ENCODE measurements around the gene CCDC69.
"Not testable (repeated sequence)": the region's sequence is repeated elsewhere in the genome, so short reads cannot be mapped to it uniquely, and the experiment has no call there.

Gene CCDC69

GRCh38 chr5:151180291-151180690, 43.6 kb downstream of the CCDC69 start:
- Mint-ChIP-seq H3K27me3 (no peaks in the 10 kb centered on the region), H3K27ac (peak overlapping the region; percentile 84), H3K4me1 (ENCODE audit: low read depth) (peaks cover 14% of the 10 kb centered on the region), H3K4me3 (no peak overlapping the region), H3K9me3 (ENCODE audit: low read depth) (no peaks in the 10 kb centered on the region), H3K36me3 (peaks cover 9% of the 10 kb centered on the region)

GRCh38 chr5:151179489-151179840, 44.4 kb downstream of the CCDC69 start:
- Mint-ChIP-seq H3K4me3 (no peak overlapping the region), H3K4me1 (ENCODE audit: low read depth) (peaks cover 15% of the 10 kb centered on the region), H3K36me3 (peaks cover 9% of the 10 kb centered on the region), H3K27me3 (no peaks in the 10 kb centered on the region), H3K9me3 (ENCODE audit: low read depth) (no peaks in the 10 kb centered on the region), H3K27ac (peak overlapping the region; percentile 84)

GRCh38 chr5:151178777-151179488, 45.0 kb downstream of the CCDC69 start:
- Mint-ChIP-seq H3K27ac (peak overlapping the region; percentile 84), H3K27me3 (no peaks in the 10 kb centered on the region), H3K4me1 (ENCODE audit: low read depth) (peaks cover 16% of the 10 kb centered on the region), H3K4me3 (no peak overlapping the region), H3K9me3 (ENCODE audit: low read depth) (no peaks in the 10 kb centered on the region), H3K36me3 (peaks cover 9% of the 10 kb centered on the region)

GRCh38 chr5:151178372-151178771, 45.5 kb downstream of the CCDC69 start:
- Mint-ChIP-seq H3K27ac (peak overlapping the region; percentile 84), H3K36me3 (peaks cover 9% of the 10 kb centered on the region), H3K4me1 (ENCODE audit: low read depth) (peaks cover 13% of the 10 kb centered on the region), H3K27me3 (no peaks in the 10 kb centered on the region), H3K9me3 (ENCODE audit: low read depth) (no peaks in the 10 kb centered on the region), H3K4me3 (no peak overlapping the region)

- not testable (repeated sequence) for H3K4me3 Mint-ChIP-seq; H3K27ac Mint-ChIP-seq; H3K9me3 Mint-ChIP-seq (ENCODE audit: low read depth); H3K36me3 Mint-ChIP-seq; H3K27me3 Mint-ChIP-seq
- peaks cover 21% of the 10 kb centered on the region for H3K4me1 Mint-ChIP-seq (ENCODE audit: low read depth)
Observed at GRCh38 chr5:151176268-151176667, 47.6 kb downstream of the CCDC69 start.

- Mint-ChIP-seq H3K4me1 (ENCODE audit: low read depth) (peaks cover 29% of the 10 kb centered on the region), H3K4me3 (no peak overlapping the region), H3K27me3 (no peaks in the 10 kb centered on the region), H3K9me3 (ENCODE audit: low read depth) (no peaks in the 10 kb centered on the region), H3K27ac (peak overlapping the region; percentile 46), H3K36me3 (peaks cover 7% of the 10 kb centered on the region)
Observed at GRCh38 chr5:151174612-151175101, 49.2 kb downstream of the CCDC69 start.

GRCh38 chr5:151173711-151174611, 49.9 kb downstream of the CCDC69 start:
- peak overlapping the region; percentile 68 for H3K27ac Mint-ChIP-seq
- peaks cover 33% of the 10 kb centered on the region for H3K4me1 Mint-ChIP-seq (ENCODE audit: low read depth)
- H3K27me3 Mint-ChIP-seq: no peaks in the 10 kb centered on the region
- no peak overlapping the region for H3K4me3 Mint-ChIP-seq
- H3K36me3 Mint-ChIP-seq: peaks cover 6% of the 10 kb centered on the region
- H3K9me3 Mint-ChIP-seq (ENCODE audit: low read depth): no peaks in the 10 kb centered on the region

- Mint-ChIP-seq H3K27me3 (no peaks in the 10 kb centered on the region), H3K27ac (peak overlapping the region; percentile 58), H3K36me3 (no peaks in the 10 kb centered on the region), H3K4me1 (ENCODE audit: low read depth) (peaks cover 26% of the 10 kb centered on the region), H3K4me3 (no peak overlapping the region), H3K9me3 (ENCODE audit: low read depth) (no peaks in the 10 kb centered on the region)
Observed at GRCh38 chr5:151171529-151171928, 52.4 kb downstream of the CCDC69 start.

GRCh38 chr5:151168602-151169344, 55.1 kb downstream of the CCDC69 start:
- Mint-ChIP-seq H3K9me3 (ENCODE audit: low read depth) (no peaks in the 10 kb centered on the region), H3K4me3 (no peak overlapping the region), H3K27me3 (no peaks in the 10 kb centered on the region), H3K27ac (peak overlapping the region; percentile 54), H3K4me1 (ENCODE audit: low read depth) (peaks cover 33% of the 10 kb centered on the region), H3K36me3 (no peaks in the 10 kb centered on the region)

GRCh38 chr5:151167022-151167421, 56.9 kb downstream of the CCDC69 start:
- Mint-ChIP-seq H3K27ac (no peak overlapping the region), H3K27me3 (no peaks in the 10 kb centered on the region), H3K4me3 (no peak overlapping the region), H3K9me3 (ENCODE audit: low read depth) (no peaks in the 10 kb centered on the region), H3K36me3 (no peaks in the 10 kb centered on the region), H3K4me1 (ENCODE audit: low read depth) (peaks cover 33% of the 10 kb centered on the region)

GRCh38 chr5:151164687-151165392, 59.1 kb downstream of the CCDC69 start:
- H3K27ac Mint-ChIP-seq: peak overlapping the region; percentile 22
- no peaks in the 10 kb centered on the region for H3K9me3 Mint-ChIP-seq (ENCODE audit: low read depth)
- no peaks in the 10 kb centered on the region for H3K36me3 Mint-ChIP-seq
- no peaks in the 10 kb centered on the region for H3K27me3 Mint-ChIP-seq
- no peak overlapping the region for H3K4me3 Mint-ChIP-seq
- peaks cover 21% of the 10 kb centered on the region for H3K4me1 Mint-ChIP-seq (ENCODE audit: low read depth)

- Mint-ChIP-seq H3K27ac (no peak overlapping the region), H3K4me1 (ENCODE audit: low read depth) (peaks cover 30% of the 10 kb centered on the region), H3K9me3 (ENCODE audit: low read depth) (no peaks in the 10 kb centered on the region), H3K27me3 (no peaks in the 10 kb centered on the region), H3K4me3 (no peak overlapping the region), H3K36me3 (no peaks in the 10 kb centered on the region)
Observed at GRCh38 chr5:151162776-151163175, 61.1 kb downstream of the CCDC69 start.

- Mint-ChIP-seq H3K4me3 (peak overlapping the region; percentile 46), H3K4me1 (ENCODE audit: low read depth) (peaks cover 44% of the 10 kb centered on the region), H3K27me3 (no peaks in the 10 kb centered on the region), H3K27ac (peak overlapping the region; percentile 68), H3K9me3 (ENCODE audit: low read depth) (no peaks in the 10 kb centered on the region), H3K36me3 (no peaks in the 10 kb centered on the region)
Observed at GRCh38 chr5:151159649-151160373, 64.1 kb downstream of the CCDC69 start.

- Mint-ChIP-seq H3K9me3 (ENCODE audit: low read depth) (no peaks in the 10 kb centered on the region), H3K4me1 (ENCODE audit: low read depth) (peaks cover 51% of the 10 kb centered on the region), H3K27me3 (no peaks in the 10 kb centered on the region), H3K27ac (peak overlapping the region; percentile 97), H3K4me3 (peak overlapping the region; percentile 94), H3K36me3 (peaks cover 3% of the 10 kb centered on the region)
Observed at GRCh38 chr5:151158287-151158661, 65.6 kb downstream of the CCDC69 start.

Data from activated naive CD8-positive, alpha-beta T cell (primary cell).